Calu3 (cell line): ENCODE measurements around the gene RPS28. TPM values are rescaled to one million over a fixed set of nuclear protein-coding genes. Genes with fewer than 3 reads are reported as not detected.
"Not testable (repeated sequence)": the region's sequence is repeated elsewhere in the genome, so short reads cannot be mapped to it uniquely, and the experiment has no call there.

ENCODE experiments used
- BruUV-seq: library from RNA; stranded (reverse); fragments of 400-500 nt; replicated peaks from 2 replicates; lab custom pipeline; 2021; lab: Mats Ljungman, UMichigan
- CTCF ChIA-PET: fragments of 300-600 bp; sonication (Branson Sonifier 250); formaldehyde crosslinking; loops from one replicate; lab custom pipeline; 2022; ENCODE audit warnings: antibody characterized with exemption; lab: Charles Lee
- DNase-seq: peaks from one replicate; pipeline ENCODE4 v3.0.0; 2022
- H3K27ac Mint-ChIP-seq: one replicate; pipeline ENCODE4 v1.8.0; 2022; ENCODE audit warnings: mixed read lengths; ENCODE audit not compliant: unreplicated experiment
- H3K27me3 Mint-ChIP-seq: one replicate; pipeline ENCODE4 v1.8.0; 2022; ENCODE audit warnings: mixed read lengths; ENCODE audit not compliant: unreplicated experiment
- H3K36me3 Mint-ChIP-seq: one replicate; pipeline ENCODE4 v1.8.0; 2022; ENCODE audit warnings: mild to moderate bottlenecking, moderate library complexity, mixed read lengths; ENCODE audit not compliant: insufficient read depth, unreplicated experiment
- H3K4me1 Mint-ChIP-seq: one replicate; pipeline ENCODE4 v1.8.0; 2022; ENCODE audit warnings: mild to moderate bottlenecking, low read depth, mixed read lengths; ENCODE audit not compliant: unreplicated experiment
- H3K4me3 Mint-ChIP-seq: one replicate; pipeline ENCODE4 v1.8.0; 2022; ENCODE audit warnings: mild to moderate bottlenecking, low read depth, moderate library complexity, mixed read lengths; ENCODE audit not compliant: unreplicated experiment
- H3K9me3 Mint-ChIP-seq: one replicate; pipeline ENCODE4 v1.8.0; 2022; ENCODE audit warnings: low read depth, mixed read lengths; ENCODE audit not compliant: unreplicated experiment
- intact Hi-C: fragments of 100-400 bp; cut with micrococcal nuclease; formaldehyde crosslinking; loops from one replicate; pipeline ENCODE4 v1.10.0; 2022; ENCODE audit not compliant: unreplicated experiment
- total RNA-seq: library from RNA; stranded (reverse); gene quantifications from 2 replicates; pipeline ENCODE4 v1.2.3, GENCODE V29; 2022
- TF ChIP-seq, protein P1 (sequence below): fragments of 200-600 bp; IDR thresholded peaks from one replicate; pipeline ENCODE4 v1.8.0; 2022; ENCODE audit warnings: antibody characterized with exemption; ENCODE audit not compliant: unreplicated experiment

Gene RPS28
- total RNA-seq, 1 experiment from 2014 or later, result 565 TPM

DNA sequence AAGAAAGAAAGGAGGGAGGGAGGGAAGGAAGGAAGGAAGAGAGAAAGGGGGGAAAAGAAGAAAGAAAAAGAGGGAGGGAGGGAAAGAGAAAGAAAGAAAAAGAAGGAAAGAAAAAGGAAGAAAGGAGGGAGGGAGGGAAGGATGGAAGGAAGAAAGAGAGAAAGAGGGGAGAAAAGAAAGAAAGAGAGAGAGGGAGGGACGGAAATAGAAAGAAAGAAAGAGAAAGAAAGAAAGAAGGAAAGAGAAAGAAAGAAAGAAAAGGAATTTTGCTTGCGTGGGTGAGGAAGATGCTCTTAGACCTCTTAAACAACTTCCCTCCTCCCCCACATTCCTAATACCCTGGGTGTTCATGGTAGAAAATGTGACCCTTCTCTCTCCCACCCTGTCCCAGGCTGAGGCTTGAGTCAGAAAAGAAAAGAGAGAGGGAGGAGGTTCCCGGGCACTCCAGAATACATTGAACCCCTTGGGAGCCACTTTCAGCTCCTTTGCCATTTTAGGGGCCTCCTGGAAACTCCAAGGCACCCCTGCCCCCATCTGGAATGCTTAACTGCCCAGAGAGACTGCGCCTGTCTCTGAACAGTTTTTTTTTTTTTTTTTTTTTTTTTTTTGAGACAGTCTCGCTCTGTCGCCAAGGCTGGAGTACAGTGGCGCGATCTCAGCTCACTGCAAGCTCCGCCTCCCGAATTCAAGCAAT is 31.0 kb downstream of the RPS28 start:
- CTCF ChIA-PET, result interaction anchor here (0.6 kb wide), 1 partner anchor 103 kb away, joined by 6 read pairs; no protein-coding TSS in a partner anchor
- TF ChIP-seq, protein P1, sequence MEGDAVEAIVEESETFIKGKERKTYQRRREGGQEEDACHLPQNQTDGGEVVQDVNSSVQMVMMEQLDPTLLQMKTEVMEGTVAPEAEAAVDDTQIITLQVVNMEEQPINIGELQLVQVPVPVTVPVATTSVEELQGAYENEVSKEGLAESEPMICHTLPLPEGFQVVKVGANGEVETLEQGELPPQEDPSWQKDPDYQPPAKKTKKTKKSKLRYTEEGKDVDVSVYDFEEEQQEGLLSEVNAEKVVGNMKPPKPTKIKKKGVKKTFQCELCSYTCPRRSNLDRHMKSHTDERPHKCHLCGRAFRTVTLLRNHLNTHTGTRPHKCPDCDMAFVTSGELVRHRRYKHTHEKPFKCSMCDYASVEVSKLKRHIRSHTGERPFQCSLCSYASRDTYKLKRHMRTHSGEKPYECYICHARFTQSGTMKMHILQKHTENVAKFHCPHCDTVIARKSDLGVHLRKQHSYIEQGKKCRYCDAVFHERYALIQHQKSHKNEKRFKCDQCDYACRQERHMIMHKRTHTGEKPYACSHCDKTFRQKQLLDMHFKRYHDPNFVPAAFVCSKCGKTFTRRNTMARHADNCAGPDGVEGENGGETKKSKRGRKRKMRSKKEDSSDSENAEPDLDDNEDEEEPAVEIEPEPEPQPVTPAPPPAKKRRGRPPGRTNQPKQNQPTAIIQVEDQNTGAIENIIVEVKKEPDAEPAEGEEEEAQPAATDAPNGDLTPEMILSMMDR, result no peak
- intact Hi-C loops, result no loop called here
- H3K4me1 Mint-ChIP-seq, result no peaks in the 10 kb centered on the region
- H3K36me3 Mint-ChIP-seq, result no peaks in the 10 kb centered on the region
- peaks cover 34% of the 10 kb centered on the region for H3K27me3 Mint-ChIP-seq
- H3K9me3 Mint-ChIP-seq, result peaks cover 2% of the 10 kb centered on the region
- BruUV-seq, result no TSS peak
- no peak overlapping the region for H3K27ac Mint-ChIP-seq
- no peak overlapping the region for H3K4me3 Mint-ChIP-seq
- no peak for DNase-seq

DNA sequence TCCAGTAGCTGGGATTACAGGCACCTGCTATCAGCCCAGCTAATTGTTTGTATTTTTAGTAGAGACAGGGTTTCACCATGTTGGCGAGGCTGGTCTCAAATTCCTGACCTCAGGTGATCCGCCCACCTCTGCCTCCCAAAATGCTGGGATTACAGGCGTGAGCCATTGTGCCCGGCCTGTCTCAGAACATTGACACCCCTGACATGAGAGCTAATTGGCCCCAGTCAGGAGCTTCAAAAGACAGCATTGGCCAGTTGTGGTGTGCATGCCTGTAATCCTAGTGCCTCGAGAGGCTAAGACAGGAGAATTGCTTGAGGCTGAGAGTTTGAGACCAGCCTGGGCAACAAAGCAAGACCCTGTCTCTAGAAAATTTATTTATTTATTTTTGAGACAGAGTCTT is 31.5 kb downstream of the RPS28 start:
- CTCF ChIA-PET, result interaction anchor here (0.6 to 1.4 kb wide), 2 partner anchors 59 to 120 kb away, joined by 3 read pairs; no protein-coding TSS in a partner anchor
- H3K4me3 Mint-ChIP-seq, H3K36me3 Mint-ChIP-seq, H3K9me3 Mint-ChIP-seq, BruUV-seq, H3K27ac Mint-ChIP-seq, intact Hi-C loops, DNase-seq, H3K4me1 Mint-ChIP-seq: not testable (repeated sequence)
- H3K27me3 Mint-ChIP-seq, result peaks cover 34% of the 10 kb centered on the region

DNA sequence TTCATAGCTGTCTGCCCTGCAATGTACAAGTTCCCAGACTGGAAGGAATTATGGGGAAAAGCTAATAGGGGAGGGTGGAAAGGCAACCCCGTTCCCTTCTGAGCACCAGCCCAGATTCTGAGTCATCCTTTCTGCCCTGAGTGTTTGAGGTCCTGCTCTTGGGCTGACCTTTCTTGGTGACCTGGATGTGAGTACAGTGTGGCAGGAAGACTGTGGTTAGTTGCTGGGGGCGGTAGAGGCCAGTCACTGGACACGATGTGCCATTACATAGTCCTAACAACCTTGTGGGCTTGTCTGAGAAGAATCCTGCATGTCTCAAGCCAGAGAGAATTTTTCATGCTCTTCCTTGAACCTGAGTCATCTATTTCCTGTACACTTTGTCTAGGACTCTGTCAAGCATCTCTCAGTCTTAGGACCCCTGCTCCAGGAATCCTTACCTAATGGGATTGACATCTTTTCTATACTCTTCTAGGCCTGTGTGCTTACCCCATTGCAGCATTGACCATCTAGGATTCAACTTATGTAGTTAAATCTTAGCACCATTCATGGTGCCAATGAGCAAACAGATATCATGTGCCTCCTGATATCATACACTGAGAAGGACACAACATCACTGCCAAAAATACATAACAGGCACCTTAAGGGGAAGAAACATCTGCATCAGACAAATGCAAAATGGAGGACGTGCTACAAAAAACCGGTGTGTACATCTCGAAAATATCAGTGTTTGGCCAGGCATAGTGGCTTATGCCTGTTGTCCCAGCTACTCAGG is 34.5 kb downstream of the RPS28 start:
- DNase-seq, result peak; percentile 34
- H3K4me3 Mint-ChIP-seq, result no peak overlapping the region
- no peak overlapping the region for H3K27ac Mint-ChIP-seq
- BruUV-seq, result no TSS peak
- CTCF ChIA-PET, result interaction anchor here (1.2 kb wide), 2 partner anchors 42 to 57 kb away, joined by 3 to 4 read pairs; partner anchors contain the start of gene MARCHF2
- H3K9me3 Mint-ChIP-seq, result peaks cover 2% of the 10 kb centered on the region
- H3K4me1 Mint-ChIP-seq, result no peaks in the 10 kb centered on the region
- intact Hi-C loops, result loop anchor here (2.0 kb wide), 2 partner anchors 41 to 151 kb away; no protein-coding TSS in a partner anchor
- H3K36me3 Mint-ChIP-seq, result no peaks in the 10 kb centered on the region
- H3K27me3 Mint-ChIP-seq, result peaks cover 19% of the 10 kb centered on the region
- TF ChIP-seq, protein P1, result no peak

DNA sequence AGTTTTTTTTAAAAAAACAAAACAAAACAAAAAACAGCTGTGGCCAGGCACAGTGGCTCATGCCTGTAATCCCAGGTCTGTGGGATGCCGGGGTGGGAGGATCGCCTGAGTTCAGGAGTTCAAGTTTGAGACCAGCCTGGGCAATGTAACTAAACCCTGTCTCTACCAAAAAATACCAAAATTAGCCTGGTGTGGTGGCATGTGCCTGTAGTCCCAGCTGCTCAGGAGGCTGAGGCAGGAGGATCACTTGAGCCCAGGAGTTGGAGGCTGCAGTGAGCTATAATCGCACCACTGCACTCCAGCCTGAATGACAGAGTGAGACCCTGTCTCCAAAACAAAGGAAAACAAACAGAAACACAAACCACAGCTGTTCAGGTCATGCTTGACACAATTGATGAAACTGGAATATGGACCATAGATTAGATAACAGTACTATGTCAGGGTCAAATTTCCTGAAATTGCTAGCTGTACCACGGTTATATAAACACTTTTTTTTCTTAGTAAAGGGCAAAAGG is 35.8 kb downstream of the RPS28 start:
- TF ChIP-seq, protein P1, result no peak
- Mint-ChIP-seq H3K36me3 (peaks cover 6% of the 10 kb centered on the region), H3K4me1 (no peaks in the 10 kb centered on the region), H3K4me3 (no peak overlapping the region), H3K27me3 (peaks cover 6% of the 10 kb centered on the region), H3K9me3 (peaks cover 2% of the 10 kb centered on the region), H3K27ac (no peak overlapping the region)
- intact Hi-C loops, result no loop called here
- no peak for DNase-seq
- CTCF ChIA-PET, result no interaction called here
- no TSS peak for BruUV-seq
